Measurements from ENCODE around the gene ACSL3.

GRCh38 chr2:222862909-222863544, 2.2 kb downstream of the ACSL3 start:
- no peak for TF ChIP-seq EZH2 (IDR thresholded peaks at IDR 0.05; ENCODE audit: insufficient read depth, poor library complexity, severe bottlenecking)
- TF ChIP-seq EZH2phosphoT487 (IDR thresholded peaks at IDR 0.05; ENCODE audit: insufficient read depth, low read depth), result no peak

Measured in GM23248 (cell line).